Gastrocnemius medialis (tissue), 4 donors: Measurements from ENCODE around the gene SPARC.

ENCODE experiments used
- CTCF ChIP-seq, 5 experiments: fragments of 450-650 bp in 3 of 5; fragments of 200-600 bp in 2 of 5; sonication (generic) in 2 of 5; IDR thresholded peaks in 4 of 5; conservative IDR thresholded peaks in 1 of 5; 1 replicate in 4 of 5; 2 replicates in 1 of 5; pipeline ENCODE4 v1.5.1; 2016 to 2019; ENCODE audit warnings: antibody characterized with exemption in 5 of 5, mild to moderate bottlenecking in 3 of 5, moderate library complexity in 3 of 5
- POLR2A ChIP-seq, 2 donors: fragments of 450-650 bp; IDR thresholded peaks; one replicate each; pipeline ENCODE4 v1.6.1; 2017; ENCODE audit warnings: antibody characterized with exemption in 2 of 2, mild to moderate bottlenecking in 2 of 2, moderate library complexity in 2 of 2

GRCh38 chr5:151617383-151617840 lies 69.3 kb downstream of the SPARC start:
- no peak for TF ChIP-seq CTCF (IDR thresholded peaks at IDR 0.05 in 4 of 5, conservative IDR thresholded peaks at IDR 0.05 in 1 of 5)
- no peak for TF ChIP-seq POLR2A (IDR thresholded peaks at IDR 0.05)
